ENCODE measurements around the gene CYYR1. TPM values are rescaled to one million over a fixed set of nuclear protein-coding genes. Genes with fewer than 3 reads are reported as not detected.

Gene CYYR1
- total RNA-seq, 4 donors from 2014 or later: 0.53 to 4.4 (median 3.6) TPM

DNA sequence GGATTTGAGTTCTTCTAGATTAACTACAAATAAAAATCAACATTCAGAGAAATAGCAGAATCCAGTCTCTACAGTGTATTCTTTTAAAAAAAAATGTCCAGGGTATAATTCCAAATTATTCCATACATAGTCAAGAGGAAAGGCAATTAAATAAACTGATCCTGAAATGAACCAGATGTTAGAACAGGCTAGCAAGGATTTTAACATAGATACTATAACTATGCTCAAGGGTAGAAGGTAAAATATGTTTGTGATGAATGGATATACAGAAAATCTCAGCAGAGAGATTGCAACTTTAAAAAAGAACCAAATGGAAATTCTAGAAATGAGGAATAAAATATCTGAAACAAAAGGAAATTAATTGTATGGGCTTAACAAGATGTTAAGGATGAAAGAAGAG, 32.4 kb downstream of the CYYR1 start:
- DNase-seq: no peak
- H3K4me3 ChIP-seq: no peak overlapping the region
- H3K36me3 ChIP-seq: no peaks in the 10 kb centered on the region
- H3K27ac ChIP-seq: no peak overlapping the region
- H3K4me1 ChIP-seq: no peaks in the 10 kb centered on the region
- no peaks in the 10 kb centered on the region for H3K27me3 ChIP-seq
- H3K9me3 ChIP-seq: peaks cover 0 to 5% (median 0%) of the 10 kb centered on the region in 4 donors
- no peak for TF ChIP-seq POLR2A (IDR thresholded peaks at IDR 0.05)
- TF ChIP-seq, protein P1, sequence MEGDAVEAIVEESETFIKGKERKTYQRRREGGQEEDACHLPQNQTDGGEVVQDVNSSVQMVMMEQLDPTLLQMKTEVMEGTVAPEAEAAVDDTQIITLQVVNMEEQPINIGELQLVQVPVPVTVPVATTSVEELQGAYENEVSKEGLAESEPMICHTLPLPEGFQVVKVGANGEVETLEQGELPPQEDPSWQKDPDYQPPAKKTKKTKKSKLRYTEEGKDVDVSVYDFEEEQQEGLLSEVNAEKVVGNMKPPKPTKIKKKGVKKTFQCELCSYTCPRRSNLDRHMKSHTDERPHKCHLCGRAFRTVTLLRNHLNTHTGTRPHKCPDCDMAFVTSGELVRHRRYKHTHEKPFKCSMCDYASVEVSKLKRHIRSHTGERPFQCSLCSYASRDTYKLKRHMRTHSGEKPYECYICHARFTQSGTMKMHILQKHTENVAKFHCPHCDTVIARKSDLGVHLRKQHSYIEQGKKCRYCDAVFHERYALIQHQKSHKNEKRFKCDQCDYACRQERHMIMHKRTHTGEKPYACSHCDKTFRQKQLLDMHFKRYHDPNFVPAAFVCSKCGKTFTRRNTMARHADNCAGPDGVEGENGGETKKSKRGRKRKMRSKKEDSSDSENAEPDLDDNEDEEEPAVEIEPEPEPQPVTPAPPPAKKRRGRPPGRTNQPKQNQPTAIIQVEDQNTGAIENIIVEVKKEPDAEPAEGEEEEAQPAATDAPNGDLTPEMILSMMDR (IDR thresholded peaks at IDR 0.05): no peak

- Histone ChIP-seq H3K36me3 (no peaks in the 10 kb centered on the region), H3K4me1 (no peaks in the 10 kb centered on the region), H3K27me3 (no peaks in the 10 kb centered on the region), H3K9me3 (peaks cover 0 to 5% (median 0%) of the 10 kb centered on the region in 4 donors), H3K27ac (no peak overlapping the region), H3K4me3 (no peak overlapping the region)
- TF ChIP-seq POLR2A (IDR thresholded peaks at IDR 0.05): no peak
- TF ChIP-seq, protein P1 (IDR thresholded peaks at IDR 0.05): no peak
- DNase-seq: no peak
These were observed 33.5 kb downstream of the CYYR1 start for GRCh38 chr21:26539566-26539965.

- no peak for DNase-seq
- Histone ChIP-seq H3K27ac (no peak overlapping the region), H3K4me1 (no peaks in the 10 kb centered on the region), H3K4me3 (no peak overlapping the region), H3K36me3 (no peaks in the 10 kb centered on the region), H3K27me3 (no peaks in the 10 kb centered on the region), H3K9me3 (peaks cover 0 to 5% (median 0%) of the 10 kb centered on the region in 4 donors)
- TF ChIP-seq, protein P1 (IDR thresholded peaks at IDR 0.05): no peak
- TF ChIP-seq POLR2A (IDR thresholded peaks at IDR 0.05): no peak
These were observed 38.6 kb downstream of the CYYR1 start for GRCh38 chr21:26534517-26534916.

GRCh38 chr21:26532208-26532607, 40.9 kb downstream of the CYYR1 start:
- H3K27ac ChIP-seq: no peak overlapping the region
- no peaks in the 10 kb centered on the region for H3K36me3 ChIP-seq
- H3K4me3 ChIP-seq: no peak overlapping the region
- no peak for DNase-seq
- peaks cover 0 to 5% (median 0%) of the 10 kb centered on the region in 4 donors for H3K9me3 ChIP-seq
- H3K4me1 ChIP-seq: no peaks in the 10 kb centered on the region
- no peaks in the 10 kb centered on the region for H3K27me3 ChIP-seq
- TF ChIP-seq, protein P1 (IDR thresholded peaks at IDR 0.05): no peak
- TF ChIP-seq POLR2A (IDR thresholded peaks at IDR 0.05): no peak

DNA sequence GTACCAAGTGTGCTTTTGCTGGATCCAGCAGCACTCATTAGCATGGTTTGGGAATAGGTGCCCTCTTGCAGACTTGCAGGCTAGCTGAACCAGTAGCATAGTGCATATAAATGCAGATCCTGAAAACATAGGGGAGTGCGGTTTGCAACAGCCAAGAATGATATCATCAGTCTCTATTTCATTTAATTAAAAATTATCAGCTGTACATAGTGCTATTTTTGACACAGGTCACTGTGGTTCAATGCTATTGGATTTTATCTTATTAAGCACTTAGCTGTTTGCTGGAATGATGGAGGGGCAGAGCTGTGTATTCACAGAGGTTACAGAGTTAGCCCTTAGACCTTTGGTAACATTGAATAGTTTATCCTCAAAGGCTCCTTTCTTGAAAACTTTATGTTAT, 43.6 kb downstream of the CYYR1 start:
- Histone ChIP-seq H3K4me3 (no peak overlapping the region), H3K9me3 (no peaks in the 10 kb centered on the region), H3K27me3 (no peaks in the 10 kb centered on the region), H3K36me3 (no peaks in the 10 kb centered on the region), H3K4me1 (no peaks in the 10 kb centered on the region), H3K27ac (no peak overlapping the region)
- DNase-seq: no peak
- TF ChIP-seq, protein P1 (IDR thresholded peaks at IDR 0.05): no peak
- TF ChIP-seq POLR2A (IDR thresholded peaks at IDR 0.05): no peak

DNA sequence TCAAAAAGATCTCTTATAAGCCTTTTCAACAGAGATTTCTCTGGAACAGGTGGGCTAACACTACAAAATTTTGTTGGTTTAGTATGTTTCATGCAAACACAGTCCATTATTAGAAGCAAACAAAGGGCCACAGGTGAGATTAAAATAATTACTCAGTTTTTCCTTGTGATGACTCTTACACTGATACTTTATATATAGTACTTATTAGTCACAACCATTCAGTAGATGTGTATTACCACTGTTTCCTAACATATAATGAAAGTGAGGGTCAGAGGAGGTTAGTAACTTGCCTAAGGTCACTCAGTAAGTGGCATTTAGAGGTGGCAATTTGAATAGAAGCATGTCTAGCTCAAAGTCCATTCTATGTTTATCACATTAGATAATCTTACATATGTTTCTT, 44.2 kb downstream of the CYYR1 start:
- no peaks in the 10 kb centered on the region for H3K27me3 ChIP-seq
- TF ChIP-seq, protein P1 (IDR thresholded peaks at IDR 0.05): no peak
- TF ChIP-seq POLR2A (IDR thresholded peaks at IDR 0.05): no peak
- H3K36me3 ChIP-seq: no peaks in the 10 kb centered on the region
- no peaks in the 10 kb centered on the region for H3K9me3 ChIP-seq
- H3K27ac ChIP-seq: no peak overlapping the region
- H3K4me1 ChIP-seq: no peaks in the 10 kb centered on the region
- no peak for DNase-seq
- no peak overlapping the region for H3K4me3 ChIP-seq

Data from Peyer's patch (tissue), 4 donors.